ENCODE data around the gene HS3ST3A1. TPM values are rescaled to one million over a fixed set of nuclear protein-coding genes. Genes with fewer than 3 reads are reported as not detected.

HS3ST3A1 gene
- total RNA-seq, 2 donors from 2014 or later, result not detected

GRCh38 chr17:13462673-13463124, 139.0 kb downstream of the HS3ST3A1 start:
- no peak overlapping the region for H3K4me3 ChIP-seq
- TF ChIP-seq CTCF (IDR thresholded peaks at IDR 0.05), result no peak
- TF ChIP-seq POLR2A (IDR thresholded peaks at IDR 0.05), result no peak
- no peak overlapping the region for H3K27ac ChIP-seq
- intact Hi-C loops (cut with DNase I), result no loop called here
- ATAC-seq, result no peak
- DNase-seq, result no peak
- no peaks in the 10 kb centered on the region for H3K9me3 ChIP-seq
- no peaks in the 10 kb centered on the region for H3K27me3 ChIP-seq
- WGBS, 2 donors, result 62 to 67% methylated on average over 8 of the region's 8 CpGs
- H3K4me1 ChIP-seq, result no peaks in the 10 kb centered on the region
- no peaks in the 10 kb centered on the region for H3K36me3 ChIP-seq (replicated peaks in 1 of 2; ENCODE audit: insufficient read depth in 1 of 2, low read depth in 2 of 2)

- Histone ChIP-seq H3K9me3 (no peaks in the 10 kb centered on the region), H3K36me3 (replicated peaks in 1 of 2; ENCODE audit: insufficient read depth in 1 of 2, low read depth in 2 of 2) (no peaks in the 10 kb centered on the region), H3K27me3 (no peaks in the 10 kb centered on the region), H3K27ac (no peak overlapping the region), H3K4me3 (no peak overlapping the region), H3K4me1 (no peaks in the 10 kb centered on the region)
- no peak for DNase-seq
- no peak for ATAC-seq
- intact Hi-C loops (cut with DNase I), result no loop called here
- 80 to 90% methylated on average over 1 of the region's 1 CpG for WGBS, 2 donors
- TF ChIP-seq CTCF (IDR thresholded peaks at IDR 0.05), result no peak
- TF ChIP-seq POLR2A (IDR thresholded peaks at IDR 0.05), result no peak
Observed at GRCh38 chr17:13462146-13462545, 139.6 kb downstream of the HS3ST3A1 start.

GRCh38 chr17:13460261-13461000, 141.3 kb downstream of the HS3ST3A1 start:
- no peaks in the 10 kb centered on the region for H3K9me3 ChIP-seq
- no peaks in the 10 kb centered on the region for H3K36me3 ChIP-seq (replicated peaks in 1 of 2; ENCODE audit: insufficient read depth in 1 of 2, low read depth in 2 of 2)
- WGBS, 2 donors, result 39 to 48% methylated on average over 3 of the region's 3 CpGs
- H3K4me3 ChIP-seq, result no peak overlapping the region
- no peak for TF ChIP-seq CTCF (IDR thresholded peaks at IDR 0.05)
- TF ChIP-seq POLR2A (IDR thresholded peaks at IDR 0.05), result no peak
- ATAC-seq, result no peak
- no peaks in the 10 kb centered on the region for H3K4me1 ChIP-seq
- H3K27me3 ChIP-seq, result no peaks in the 10 kb centered on the region
- intact Hi-C loops (cut with DNase I), result no loop called here
- no peak for DNase-seq
- H3K27ac ChIP-seq, result no peak overlapping the region

GRCh38 chr17:13457783-13458182, 143.9 kb downstream of the HS3ST3A1 start:
- 68 to 77% methylated on average over 3 of the region's 3 CpGs for WGBS, 2 donors
- ATAC-seq (no peak), DNase-seq (no peak)
- H3K27me3 ChIP-seq, result no peaks in the 10 kb centered on the region
- H3K9me3 ChIP-seq, result no peaks in the 10 kb centered on the region
- H3K36me3 ChIP-seq (replicated peaks in 1 of 2; ENCODE audit: insufficient read depth in 1 of 2, low read depth in 2 of 2), result no peaks in the 10 kb centered on the region
- no peaks in the 10 kb centered on the region for H3K4me1 ChIP-seq
- no peak overlapping the region for H3K4me3 ChIP-seq
- no peak for TF ChIP-seq POLR2A (IDR thresholded peaks at IDR 0.05)
- no peak for TF ChIP-seq CTCF (IDR thresholded peaks at IDR 0.05)
- no peak overlapping the region for H3K27ac ChIP-seq
- intact Hi-C loops (cut with DNase I), result no loop called here

Small RNA genes lying within 50 kb of the gene (microRNA-seq; reads per million reads assigned to microRNA genes)
- 0 reads per million in 2 donors for gene MIR548H3 (ENCODE audit: borderline number of aligned reads in 2 of 2, borderline replicate concordance in 2 of 2)

Small RNA genes lying within 50 kb of the gene (small RNA-seq; reads per million reads assigned to genes)
- gene MIR548H3, result not detected

Measured in body of pancreas (tissue), 4 donors.